Ascending aorta (tissue), 2 donors: ENCODE data around the gene SHE. TPM values are rescaled to one million over a fixed set of nuclear protein-coding genes. Genes with fewer than 3 reads are reported as not detected.
"Not testable (repeated sequence)": the region's sequence is repeated elsewhere in the genome, so short reads cannot be mapped to it uniquely, and the experiment has no call there.

Source experiments
- DNase-seq, 2 donors: peaks; one replicate each; pipeline ENCODE4 v3.0.0-alpha.2; 2019; ENCODE audit warnings: low spot score in 2 of 2
- H3K27ac ChIP-seq, 2 donors: fragments of 200-600 bp; sonication (generic); one replicate each; pipeline ENCODE4 v1.5.1; 2016 to 2017; ENCODE audit warnings: mild to moderate bottlenecking in 1 of 2
- H3K27me3 ChIP-seq: fragments of 200-600 bp; sonication (generic); one replicate; pipeline ENCODE4 v1.5.1; 2017
- H3K36me3 ChIP-seq, 2 donors: fragments of 200-600 bp; sonication (generic); one replicate each; pipeline ENCODE4 v1.5.1; 2016
- H3K4me1 ChIP-seq, 2 donors: fragments of 200-600 bp; sonication (generic); one replicate each; pipeline ENCODE4 v1.5.1; 2016 to 2017; ENCODE audit warnings: mild to moderate bottlenecking in 1 of 2
- H3K4me3 ChIP-seq, 2 donors: fragments of 200-600 bp; sonication (generic); one replicate each; pipeline ENCODE4 v1.5.1; 2016 to 2017; ENCODE audit warnings: mild to moderate bottlenecking in 1 of 2
- H3K9me3 ChIP-seq, 2 donors: fragments of 200-600 bp; sonication (generic); one replicate each; pipeline ENCODE4 v1.5.1; 2016
- intact Hi-C: fragments of 100-400 bp; cut with DNase I; formaldehyde crosslinking; loops from one replicate; pipeline ENCODE4 v1.15.1; 2023
- total RNA-seq: library from RNA; depleted of rRNA; stranded (reverse); fragments of >200 nt; gene quantifications from one replicate; pipeline ENCODE4 v1.1.0, GENCODE V29; 2016
- TF ChIP-seq, protein P1 (sequence below), 3 experiments: fragments of 200-600 bp in 2 of 3; fragments of 450-650 bp in 1 of 3; sonication (generic) in 2 of 3; IDR thresholded peaks; one replicate each; pipeline ENCODE4 v1.5.1; 2016 to 2019; ENCODE audit warnings: antibody characterized with exemption in 3 of 3, mild to moderate bottlenecking in 1 of 3, moderate library complexity in 1 of 3

Gene SHE
- total RNA-seq, 1 donor from 2014 or later, result 107 TPM

DNA sequence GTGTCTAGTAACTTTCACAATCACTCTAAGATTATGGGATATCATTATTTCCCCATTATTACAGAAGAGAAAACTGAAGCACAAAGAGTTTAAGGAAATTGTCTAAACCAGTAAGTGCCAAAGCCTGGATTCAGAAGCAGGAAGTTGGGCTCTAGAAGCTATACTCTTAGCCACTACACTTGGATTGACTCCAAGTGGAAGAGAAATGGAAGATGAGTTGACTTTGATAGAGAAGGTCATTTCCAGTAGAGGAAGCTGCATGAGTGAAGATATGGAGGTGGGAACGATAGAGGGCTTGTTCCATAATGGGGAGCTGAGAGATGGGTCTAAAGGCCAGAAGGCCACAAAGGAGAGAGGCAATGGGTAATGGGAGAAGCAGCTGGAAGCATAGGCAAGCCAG is 11.9 kb downstream of the SHE start:
- H3K4me1 ChIP-seq, result no peaks in the 10 kb centered on the region
- TF ChIP-seq, protein P1, sequence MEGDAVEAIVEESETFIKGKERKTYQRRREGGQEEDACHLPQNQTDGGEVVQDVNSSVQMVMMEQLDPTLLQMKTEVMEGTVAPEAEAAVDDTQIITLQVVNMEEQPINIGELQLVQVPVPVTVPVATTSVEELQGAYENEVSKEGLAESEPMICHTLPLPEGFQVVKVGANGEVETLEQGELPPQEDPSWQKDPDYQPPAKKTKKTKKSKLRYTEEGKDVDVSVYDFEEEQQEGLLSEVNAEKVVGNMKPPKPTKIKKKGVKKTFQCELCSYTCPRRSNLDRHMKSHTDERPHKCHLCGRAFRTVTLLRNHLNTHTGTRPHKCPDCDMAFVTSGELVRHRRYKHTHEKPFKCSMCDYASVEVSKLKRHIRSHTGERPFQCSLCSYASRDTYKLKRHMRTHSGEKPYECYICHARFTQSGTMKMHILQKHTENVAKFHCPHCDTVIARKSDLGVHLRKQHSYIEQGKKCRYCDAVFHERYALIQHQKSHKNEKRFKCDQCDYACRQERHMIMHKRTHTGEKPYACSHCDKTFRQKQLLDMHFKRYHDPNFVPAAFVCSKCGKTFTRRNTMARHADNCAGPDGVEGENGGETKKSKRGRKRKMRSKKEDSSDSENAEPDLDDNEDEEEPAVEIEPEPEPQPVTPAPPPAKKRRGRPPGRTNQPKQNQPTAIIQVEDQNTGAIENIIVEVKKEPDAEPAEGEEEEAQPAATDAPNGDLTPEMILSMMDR (IDR thresholded peaks at IDR 0.05), result no peak
- no peak overlapping the region for H3K27ac ChIP-seq
- intact Hi-C loops, result no loop called here
- no peak for DNase-seq
- no peak overlapping the region for H3K4me3 ChIP-seq
- H3K27me3 ChIP-seq, result peaks cover 2% of the 10 kb centered on the region
- no peaks in the 10 kb centered on the region for H3K36me3 ChIP-seq
- H3K9me3 ChIP-seq, result no peaks in the 10 kb centered on the region

DNA sequence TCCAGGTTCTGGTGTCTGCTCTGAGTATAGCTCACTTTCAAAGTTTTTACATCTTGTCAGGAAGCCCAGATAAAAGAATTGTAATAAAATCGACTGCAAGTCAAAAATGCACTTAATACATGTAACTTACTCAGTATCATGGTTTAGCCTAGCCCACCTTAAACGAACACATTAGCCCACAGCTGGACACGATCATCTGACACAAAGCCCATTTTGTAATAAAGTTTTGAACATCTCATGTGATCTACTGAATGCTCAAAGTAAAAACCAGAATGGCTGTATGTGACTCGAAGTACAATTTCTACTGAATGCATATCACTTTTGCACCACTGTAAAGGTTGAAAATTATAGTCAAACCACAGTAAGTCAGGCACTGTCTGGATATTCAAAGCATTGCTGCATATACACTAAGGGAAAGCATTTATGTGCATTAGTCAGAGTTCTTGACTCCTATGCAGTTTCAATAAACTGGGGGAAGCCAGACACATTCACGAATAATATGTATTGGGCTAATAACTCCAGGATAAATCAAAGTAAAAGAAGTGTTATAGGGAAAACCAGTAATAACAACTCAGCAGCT is 12.4 kb downstream of the SHE start:
- Histone ChIP-seq H3K27ac (no peak overlapping the region), H3K4me1 (no peaks in the 10 kb centered on the region), H3K36me3 (no peaks in the 10 kb centered on the region), H3K9me3 (no peaks in the 10 kb centered on the region), H3K4me3 (no peak overlapping the region), H3K27me3 (peaks cover 2% of the 10 kb centered on the region)
- TF ChIP-seq, protein P1 (IDR thresholded peaks at IDR 0.05), result no peak
- intact Hi-C loops, result loop anchor here (10.0 kb wide), 1 partner anchor 275 kb away; no protein-coding TSS in a partner anchor
- DNase-seq, result no peak

DNA sequence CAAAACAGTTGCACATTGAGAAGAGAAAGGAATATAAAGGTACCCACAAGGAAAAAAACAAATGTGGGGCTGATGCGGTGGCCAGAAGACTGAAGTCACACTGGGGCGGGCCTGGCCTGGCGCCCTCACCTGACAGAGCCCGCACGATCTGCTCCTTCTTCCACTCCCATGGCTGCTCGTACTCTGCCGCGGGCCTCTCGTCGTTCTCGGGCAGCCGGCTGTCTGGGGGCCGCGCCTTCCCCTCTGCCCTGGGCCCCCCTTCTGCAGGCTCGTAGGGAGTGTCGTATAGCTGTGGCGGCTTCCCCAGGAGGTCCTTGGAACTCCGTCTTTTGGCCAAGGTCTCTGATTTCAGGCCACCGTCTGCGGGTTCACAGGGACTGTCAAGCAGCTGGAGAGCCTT is 13.3 kb downstream of the SHE start:
- intact Hi-C loops, result loop anchor here (10.0 kb wide), 1 partner anchor 276 kb away; no protein-coding TSS in a partner anchor
- TF ChIP-seq, protein P1 (IDR thresholded peaks at IDR 0.05), result no peak
- Histone ChIP-seq H3K4me1 (no peaks in the 10 kb centered on the region), H3K36me3 (no peaks in the 10 kb centered on the region), H3K27ac (no peak overlapping the region), H3K4me3 (no peak overlapping the region), H3K27me3 (peaks cover 2% of the 10 kb centered on the region), H3K9me3 (no peaks in the 10 kb centered on the region)
- DNase-seq, result no peak

DNA sequence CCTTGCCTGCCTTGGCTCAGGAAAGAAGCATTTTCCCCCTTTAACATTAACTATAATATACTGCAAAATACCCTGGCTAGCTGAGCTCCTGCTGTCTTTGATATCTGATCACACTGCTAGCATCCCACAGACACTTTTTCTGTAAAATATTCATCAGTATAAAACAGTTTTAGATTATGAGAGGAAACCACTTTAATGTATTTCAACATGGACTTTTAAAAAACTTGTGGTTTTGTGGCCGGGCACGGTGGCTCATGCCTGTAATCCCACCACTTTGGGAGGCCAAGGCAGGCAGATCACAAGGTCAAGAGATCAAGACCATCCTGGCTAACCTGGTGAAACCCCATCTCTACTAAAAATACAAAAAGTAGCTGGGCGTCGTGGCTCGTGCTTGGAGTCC is 15.5 kb downstream of the SHE start:
- H3K27ac ChIP-seq, H3K9me3 ChIP-seq, H3K27me3 ChIP-seq, H3K36me3 ChIP-seq, H3K4me1 ChIP-seq, H3K4me3 ChIP-seq: not testable (repeated sequence)
- intact Hi-C loops, result loop anchor here (10.0 kb wide), 1 partner anchor 278 kb away; no protein-coding TSS in a partner anchor
- DNase-seq, result peak in 1 of 2 donors; percentile 15

DNA sequence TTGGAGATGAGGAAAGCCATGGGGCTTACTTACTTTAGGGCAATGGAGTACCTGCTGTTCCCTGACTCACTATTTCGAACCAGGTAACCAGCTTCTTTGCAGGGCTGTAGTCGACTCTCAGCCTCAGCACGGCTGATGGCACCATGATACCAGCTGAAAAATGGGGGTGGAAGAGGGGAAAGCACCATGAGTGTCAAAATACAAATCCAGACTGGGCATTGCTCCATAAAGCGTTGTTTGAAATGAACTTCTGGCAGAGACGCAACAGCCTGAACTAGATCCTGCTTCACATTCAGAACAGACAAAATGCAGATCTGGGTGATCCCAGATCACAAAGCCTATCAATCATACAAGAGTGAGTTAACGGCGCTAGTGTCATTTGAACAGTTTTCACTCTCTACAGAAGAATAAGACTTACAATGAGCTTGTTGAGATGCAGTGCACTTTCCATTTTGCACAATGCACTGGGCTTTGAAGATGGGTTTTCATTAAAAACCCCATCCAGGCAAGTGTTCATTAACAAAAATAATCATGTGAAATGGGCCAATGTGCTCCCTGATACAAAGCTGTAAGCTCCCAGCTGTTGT is 16.2 kb downstream of the SHE start:
- TF ChIP-seq, protein P1 (IDR thresholded peaks at IDR 0.05), result no peak
- intact Hi-C loops, result loop anchor here (10.0 kb wide), 1 partner anchor 279 kb away; no protein-coding TSS in a partner anchor
- H3K9me3 ChIP-seq, result no peaks in the 10 kb centered on the region
- no peak overlapping the region for H3K4me3 ChIP-seq
- no peak overlapping the region for H3K27ac ChIP-seq
- no peaks in the 10 kb centered on the region for H3K4me1 ChIP-seq
- no peaks in the 10 kb centered on the region for H3K27me3 ChIP-seq
- DNase-seq, result peak in 1 of 2 donors; percentile 11
- H3K36me3 ChIP-seq, result no peaks in the 10 kb centered on the region

DNA sequence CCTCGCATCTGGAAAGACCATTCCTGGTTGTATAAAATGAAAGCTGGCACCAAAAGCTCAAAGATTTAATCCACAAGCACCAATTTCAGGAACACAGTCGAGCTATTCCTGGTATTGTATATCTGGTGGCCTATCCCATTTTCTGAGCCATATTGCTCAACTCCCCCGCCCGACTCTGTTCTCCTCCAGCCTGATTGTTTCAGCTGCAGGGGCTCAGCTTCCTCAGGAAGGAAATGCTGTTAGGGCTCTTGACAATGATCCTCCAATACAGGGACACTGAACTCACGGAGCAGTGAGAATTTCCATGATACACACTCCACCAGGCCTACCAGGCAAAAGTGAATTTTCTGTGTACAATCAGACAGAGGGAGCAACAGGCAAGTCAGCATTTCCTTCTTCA is 17.1 kb downstream of the SHE start:
- H3K9me3 ChIP-seq, result no peaks in the 10 kb centered on the region
- DNase-seq, result peak in 1 of 2 donors; percentile 64
- intact Hi-C loops, result loop anchor here (10.0 kb wide), 1 partner anchor 280 kb away; no protein-coding TSS in a partner anchor
- H3K27me3 ChIP-seq, result no peaks in the 10 kb centered on the region
- H3K4me3 ChIP-seq, result no peak overlapping the region
- no peaks in the 10 kb centered on the region for H3K4me1 ChIP-seq
- peak overlapping the region in 1 of 2 donors; percentile 36 for H3K27ac ChIP-seq
- H3K36me3 ChIP-seq, result no peaks in the 10 kb centered on the region
- TF ChIP-seq, protein P1 (IDR thresholded peaks at IDR 0.05), result no peak
